Hepatocyte (in vitro differentiated cells): Measurements from ENCODE around the gene ZNF484.

Source experiments
- CTCF ChIP-seq: fragments of 200-600 bp; sonication (generic); IDR thresholded peaks from 2 replicates; pipeline ENCODE4 v1.5.1; 2016; ENCODE audit warnings: antibody characterized with exemption, mild to moderate bottlenecking; ENCODE audit not compliant: poor library complexity
- EZH2 ChIP-seq: fragments of 200-600 bp; sonication (generic); IDR thresholded peaks from 2 replicates; pipeline ENCODE4 v1.6.1; 2016; ENCODE audit warnings: antibody characterized with exemption, mild to moderate bottlenecking, borderline replicate concordance

- TF ChIP-seq CTCF (no peak), EZH2 (no peak)
Observed at GRCh38 chr9:92895812-92896436, 18.1 kb upstream of the ZNF484 start.
